Erythroblast (primary cell): ENCODE measurements around the gene KCNMB4.

Experiments
- GATA1 ChIP-seq: IDR thresholded peaks from 2 replicates; pipeline ENCODE4 v1.6.1; 2011; ENCODE audit warnings: low read depth, mild to moderate bottlenecking, control low read depth, low read length, moderate library complexity
- POLR2A ChIP-seq: IDR thresholded peaks from 2 replicates; pipeline ENCODE4 v1.6.1; 2011; ENCODE audit warnings: mild to moderate bottlenecking, low read length

DNA sequence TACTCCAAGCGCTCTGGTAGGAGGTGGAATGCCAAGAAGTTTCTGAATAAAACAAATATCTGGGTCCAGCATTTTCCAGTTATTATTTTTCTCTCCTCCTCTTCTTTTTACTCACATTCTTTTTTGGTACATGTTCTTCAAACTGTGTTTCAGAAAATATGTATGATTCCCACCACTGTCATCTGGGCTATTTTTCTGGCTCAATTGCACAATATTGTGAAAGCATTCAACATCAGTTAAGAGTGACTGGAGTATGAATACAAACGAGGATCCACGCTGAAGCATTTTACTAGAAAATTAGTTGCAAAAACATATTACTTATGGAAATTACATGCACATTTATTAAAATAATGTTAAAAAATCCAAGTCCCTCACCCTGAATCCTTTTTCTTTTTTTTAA lies 61.5 kb downstream of the KCNMB4 start:
- no peak for TF ChIP-seq POLR2A
- no peak for TF ChIP-seq GATA1
